ENCODE results near the gene SLC26A4. TPM values are rescaled to one million over a fixed set of nuclear protein-coding genes. Genes with fewer than 3 reads are reported as not detected.

SLC26A4 gene
- 0.05 to 0.32 TPM (median 0.18 TPM) in 4 of 5 replicates, not detected in the other for total RNA-seq (2022; extraction: Qiagen RNA extraction; ENCODE audit: low read depth)

DNA sequence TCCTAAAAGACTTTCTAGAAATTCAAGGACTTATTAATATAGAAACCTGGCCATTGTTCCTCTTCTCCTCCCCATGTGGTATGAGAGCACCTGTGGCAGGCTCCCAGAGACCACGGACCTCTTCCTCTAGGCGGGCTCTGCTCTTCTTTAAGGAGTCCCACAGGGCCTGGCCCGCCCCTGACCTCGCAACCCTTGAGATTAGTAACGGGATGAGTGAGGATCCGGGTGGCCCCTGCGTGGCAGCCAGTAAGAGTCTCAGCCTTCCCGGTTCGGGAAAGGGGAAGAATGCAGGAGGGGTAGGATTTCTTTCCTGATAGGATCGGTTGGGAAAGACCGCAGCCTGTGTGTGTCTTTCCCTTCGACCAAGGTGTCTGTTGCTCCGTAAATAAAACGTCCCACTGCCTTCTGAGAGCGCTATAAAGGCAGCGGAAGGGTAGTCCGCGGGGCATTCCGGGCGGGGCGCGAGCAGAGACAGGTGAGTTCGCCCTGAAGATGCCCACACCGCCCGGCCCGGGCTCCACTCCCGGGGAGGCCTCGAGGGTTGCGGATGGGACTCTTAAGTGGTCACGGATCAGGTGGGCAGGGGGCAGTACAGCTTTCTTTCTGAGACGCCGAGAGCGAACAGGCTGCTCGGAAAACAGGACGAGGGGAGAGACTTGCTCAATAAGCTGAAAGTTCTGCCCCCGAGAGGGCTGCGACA, at the start of gene SLC26A4:
SLC26A4 (plus strand) TSS at position 448 of the 700 bp plus-strand sequence. CDS start 814 bp downstream, outside the sequence.

DNA sequence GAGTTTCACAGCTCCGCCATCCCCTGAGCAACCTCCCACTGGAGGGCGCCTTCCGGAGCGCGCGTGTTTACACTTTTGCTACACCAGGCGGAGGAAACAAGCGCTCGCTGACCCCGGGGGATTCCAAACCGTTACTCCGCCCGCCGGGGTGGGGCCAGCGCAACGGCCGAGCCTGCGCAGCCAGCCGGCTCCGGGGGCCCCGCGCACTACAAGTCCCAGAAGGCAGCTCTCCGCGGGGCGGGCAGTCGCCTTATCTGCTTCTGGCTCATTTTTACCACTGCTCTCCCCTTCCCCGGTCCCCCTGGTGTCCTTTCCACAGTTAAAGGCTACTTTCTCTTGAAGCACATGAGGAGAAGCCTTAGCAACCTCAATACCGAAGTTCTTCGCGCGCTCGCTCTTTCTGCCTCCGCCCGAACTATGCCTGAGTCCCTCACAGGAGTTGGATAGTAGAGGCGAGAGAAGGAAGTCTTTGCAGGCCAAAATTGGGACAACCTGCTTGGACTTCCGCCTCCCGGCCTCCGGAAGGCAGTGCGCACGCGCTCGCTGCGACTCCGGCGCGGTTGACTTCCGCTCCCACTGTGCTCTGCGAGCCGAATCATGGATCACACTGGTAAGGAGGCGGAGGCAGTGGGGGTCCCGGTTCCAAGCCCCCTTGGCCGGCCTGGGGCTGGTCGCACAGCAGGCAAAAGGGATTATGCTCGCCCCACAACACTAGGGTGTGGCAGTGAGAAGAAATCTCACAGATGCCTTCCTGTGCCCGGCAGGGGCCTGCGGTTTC, 83.1 kb downstream of the SLC26A4 start, which contains the start of gene CBLL1:
CBLL1 (plus strand) TSS at position 576 of the 778 bp plus-strand sequence; CDS start at position 598, 22 bp downstream.

Other genes with a start within 250 kb of the SLC26A4 start
- not detected in 5 replicates for gene GPR22, start 190.8 kb upstream of the SLC26A4 start, total RNA-seq (2022; extraction: Qiagen RNA extraction; ENCODE audit: low read depth)
- gene COG5, start 96.9 kb upstream of the SLC26A4 start, total RNA-seq (2022; extraction: Qiagen RNA extraction; ENCODE audit: low read depth), result 6.4 to 12.2 TPM (median 10.9 TPM) in 5 replicates
- gene DUS4L, start 96.9 kb upstream of the SLC26A4 start, total RNA-seq (2022; extraction: Qiagen RNA extraction; ENCODE audit: low read depth), result 7.9 to 10.9 TPM (median 10.1 TPM) in 5 replicates
- gene BCAP29, start 80.6 kb upstream of the SLC26A4 start, total RNA-seq (2022; extraction: Qiagen RNA extraction; ENCODE audit: low read depth), result 34.3 to 42.7 TPM (median 40.7 TPM) in 5 replicates
- gene CBLL1, start 83.3 kb downstream of the SLC26A4 start, total RNA-seq (2022; extraction: Qiagen RNA extraction; ENCODE audit: low read depth), result 27.9 to 53.1 TPM (median 31.2 TPM) in 5 replicates
- not detected in 5 replicates for gene SLC26A3, start 142.4 kb downstream of the SLC26A4 start, total RNA-seq (2022; extraction: Qiagen RNA extraction; ENCODE audit: low read depth)
- 79.0 to 107 TPM (median 95.5 TPM) in 5 replicates for gene DLD, start 230.4 kb downstream of the SLC26A4 start, total RNA-seq (2022; extraction: Qiagen RNA extraction; ENCODE audit: low read depth)